GM18502 (cell line): ENCODE measurements around the gene SAMD4A.

ENCODE experiments used
- ATAC-seq: cut with Tn5 transposase; IDR thresholded peaks from one replicate; pipeline ENCODE4 v1.9.1; 2021; ENCODE audit warnings: mild to moderate bottlenecking; ENCODE audit not compliant: unreplicated experiment, poor library complexity

SAMD4A gene

DNA sequence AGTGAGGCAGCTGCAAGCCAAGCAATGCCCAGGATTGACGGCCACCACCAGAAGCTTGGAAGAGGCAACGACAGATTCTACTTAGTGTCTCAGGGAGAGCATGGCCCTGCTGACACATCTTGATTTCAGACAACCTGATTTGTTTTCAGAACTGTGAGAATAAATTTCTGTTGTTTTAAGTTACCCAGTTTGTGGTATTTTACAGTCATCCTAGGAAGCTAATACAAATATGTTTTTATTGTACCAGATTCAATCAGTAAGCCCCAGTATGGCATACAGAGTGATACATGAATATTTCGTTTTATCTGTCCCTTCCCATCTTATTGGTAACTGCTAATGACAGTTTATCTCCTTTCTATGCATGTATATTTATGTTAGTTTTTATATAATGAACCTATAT is 62.3 kb downstream of the SAMD4A start:
- ATAC-seq, result no peak

DNA sequence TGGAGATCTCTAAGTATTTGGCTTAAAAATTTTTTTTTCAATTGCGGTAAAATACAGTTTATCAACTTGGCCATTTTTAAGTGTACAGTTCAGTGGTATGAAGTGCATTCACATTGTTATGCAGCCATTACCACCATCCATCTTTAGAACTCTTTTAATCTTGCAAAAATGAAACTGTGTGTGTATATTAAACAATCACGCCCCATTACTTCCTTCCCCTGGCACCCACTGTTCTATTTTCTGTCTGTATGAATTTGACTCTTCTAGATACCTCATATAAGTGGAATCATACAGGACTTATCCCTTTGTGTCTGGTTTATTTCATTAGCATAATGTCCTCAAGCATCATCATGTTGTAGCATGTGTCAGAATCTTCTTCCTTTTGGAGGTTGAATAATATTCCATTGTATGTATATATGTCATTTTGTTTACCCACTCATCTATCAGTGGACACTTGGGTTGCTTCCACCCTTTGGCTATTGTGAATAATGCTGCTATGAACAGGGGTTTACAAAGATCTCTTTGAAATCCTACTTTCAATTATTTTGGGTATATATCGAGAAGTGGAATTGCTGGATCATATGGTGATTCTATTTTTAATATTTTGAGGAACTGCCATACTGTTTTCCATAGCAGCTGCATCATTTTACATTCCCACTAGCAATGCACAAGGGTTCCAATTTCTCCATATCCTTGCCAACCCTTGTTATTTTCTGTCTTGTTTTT is 62.9 kb downstream of the SAMD4A start:
- no peak for ATAC-seq

DNA sequence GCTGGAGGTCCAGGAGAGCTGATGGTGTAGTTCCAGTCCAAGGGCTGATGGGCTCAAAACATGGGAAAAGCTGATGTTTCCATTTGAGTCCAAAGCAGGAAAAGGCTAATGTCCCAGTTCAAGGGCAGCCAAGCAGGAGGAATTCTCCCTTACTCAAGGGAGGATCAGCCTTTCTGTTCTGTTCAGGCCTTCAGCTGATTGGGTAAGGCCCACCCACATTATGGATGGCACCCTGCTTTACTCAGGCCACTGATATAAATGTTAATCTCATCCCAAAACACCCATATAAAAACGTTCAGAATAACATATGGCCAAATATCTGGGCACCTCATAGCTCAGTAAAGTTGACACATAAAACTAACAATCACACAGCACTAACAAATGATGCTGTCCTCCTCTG is 64.1 kb downstream of the SAMD4A start:
- ATAC-seq, result no peak

DNA sequence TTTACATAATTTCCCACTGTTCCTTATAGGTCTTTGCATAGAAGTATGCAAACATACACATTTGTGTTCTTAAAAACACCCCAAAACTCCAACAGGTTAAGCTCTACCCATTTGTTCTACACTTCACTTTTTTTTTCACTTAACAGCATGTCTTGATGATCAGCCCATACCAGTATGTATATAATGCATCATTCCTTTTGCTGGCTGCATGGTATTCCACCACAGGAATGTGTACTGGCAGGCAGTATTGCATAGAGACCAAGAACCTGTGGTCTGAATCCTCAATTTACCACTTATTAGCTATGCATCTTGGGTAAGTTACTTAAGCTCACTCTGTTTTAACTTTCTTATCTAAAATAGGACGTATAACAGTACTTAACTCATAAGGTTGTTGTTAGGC is 65.5 kb downstream of the SAMD4A start:
- ATAC-seq, result no peak

DNA sequence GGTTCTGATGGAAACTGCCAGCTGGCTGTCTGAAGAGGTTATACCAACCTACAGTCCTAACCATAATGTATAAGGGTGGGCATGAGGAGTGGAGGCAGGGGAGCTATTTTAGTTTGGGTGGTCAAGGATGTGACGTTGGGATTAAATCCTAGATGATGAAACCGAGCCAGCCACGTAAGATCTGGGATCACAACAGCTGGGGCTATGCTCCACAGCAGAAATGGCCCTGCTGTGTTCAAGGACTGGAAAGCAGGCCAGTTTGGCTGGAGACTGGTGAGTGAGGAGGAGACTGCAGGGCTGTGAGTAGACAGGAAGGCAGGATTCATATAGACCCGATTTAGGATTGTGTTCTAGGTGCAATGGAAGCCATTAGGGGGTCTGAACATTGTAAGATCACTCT is 66.1 kb downstream of the SAMD4A start:
- no peak for ATAC-seq

DNA sequence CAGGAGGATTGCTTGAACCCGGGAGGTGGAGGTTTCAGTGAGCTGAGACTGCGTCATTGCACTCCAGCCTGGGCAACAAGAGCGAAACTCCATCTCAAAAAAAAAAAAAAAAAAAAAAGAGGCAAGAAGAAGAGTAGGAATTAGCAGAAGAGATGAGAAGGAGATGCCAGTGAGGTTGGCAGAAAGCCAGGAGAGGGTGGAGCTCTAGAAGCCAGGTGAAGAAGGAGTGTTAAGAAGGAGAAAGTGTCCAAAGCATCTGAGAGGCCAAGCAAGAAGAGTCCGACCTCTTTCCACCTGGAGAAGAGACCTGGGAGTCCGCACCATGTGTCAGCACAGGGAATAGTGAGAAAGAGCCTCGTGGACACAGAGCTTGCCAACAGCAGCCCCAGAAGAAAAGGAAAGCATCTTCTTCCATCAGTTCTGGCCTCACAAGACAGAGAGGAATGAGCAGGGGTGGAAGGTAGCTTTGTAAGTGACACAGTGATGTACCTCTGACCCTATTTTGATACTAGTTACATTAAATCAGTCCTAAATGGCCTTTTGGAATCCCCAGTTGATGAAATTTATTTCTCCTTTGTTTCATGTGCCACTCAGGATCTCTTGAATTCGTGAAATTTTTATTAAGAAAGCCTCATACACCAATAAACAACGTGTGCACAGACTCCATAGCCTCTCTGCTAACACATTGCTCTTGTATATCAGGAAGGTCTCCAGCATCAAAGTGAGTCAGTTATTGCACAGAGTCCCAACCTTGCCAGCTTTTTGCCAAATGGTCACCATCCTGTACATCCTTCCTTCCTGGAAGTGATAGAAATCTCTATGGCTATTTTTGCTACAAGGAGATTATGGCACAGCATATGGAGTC is 70.6 kb downstream of the SAMD4A start:
- ATAC-seq, result no peak

DNA sequence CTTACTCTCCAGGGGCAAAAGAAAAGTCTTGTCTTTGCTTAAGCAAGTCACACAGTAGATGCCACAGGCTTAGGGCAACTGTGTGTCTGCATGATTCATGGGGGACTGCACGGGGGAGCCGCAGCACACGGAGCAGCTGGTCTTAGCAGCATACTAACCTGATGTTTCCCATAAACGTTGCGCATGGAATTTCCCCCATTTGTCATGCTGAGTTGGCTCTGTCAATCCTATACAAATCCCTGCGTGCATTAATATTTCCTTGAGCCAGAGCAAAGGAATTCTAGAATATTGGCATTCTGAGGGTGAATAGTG is 71.2 kb downstream of the SAMD4A start:
- no peak for ATAC-seq

DNA sequence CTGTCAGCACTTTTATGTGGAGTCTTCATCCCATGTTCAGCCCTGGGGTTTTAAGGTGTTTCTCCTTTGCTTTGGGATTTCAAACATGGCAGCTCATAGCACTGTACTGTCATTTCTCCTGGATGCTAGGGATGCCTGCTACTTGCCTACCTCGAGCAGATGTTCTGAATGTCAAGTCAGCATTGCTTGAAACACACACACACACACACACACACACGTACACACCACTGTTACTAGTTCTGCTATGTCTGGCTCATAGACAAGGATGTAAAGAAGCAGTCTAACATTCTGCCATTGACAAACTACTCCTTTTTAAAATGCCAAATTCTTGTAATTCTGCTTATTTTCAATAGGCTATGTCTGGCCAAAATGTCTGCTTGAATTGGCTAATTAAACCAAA is 72.7 kb downstream of the SAMD4A start:
- no peak for ATAC-seq

DNA sequence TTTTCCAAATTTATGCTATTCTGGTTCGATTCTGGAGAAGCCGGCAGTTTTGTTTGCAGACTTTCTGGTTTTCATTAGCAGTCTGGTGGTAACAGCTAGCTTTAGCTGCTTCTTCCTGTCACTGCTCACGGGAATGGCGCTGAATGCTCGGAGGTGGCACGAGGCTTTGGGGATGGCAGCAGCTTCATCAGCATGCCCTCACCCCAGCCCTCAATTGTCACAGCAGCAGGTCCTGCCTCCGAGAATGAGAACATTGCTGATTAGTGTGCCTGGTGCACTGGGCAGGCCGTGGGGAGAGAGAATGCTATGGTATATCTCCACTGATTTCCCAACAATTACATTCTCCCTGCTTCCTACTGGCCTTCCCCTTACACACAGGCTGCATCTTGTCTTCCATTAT is 73.6 kb downstream of the SAMD4A start:
- no peak for ATAC-seq

DNA sequence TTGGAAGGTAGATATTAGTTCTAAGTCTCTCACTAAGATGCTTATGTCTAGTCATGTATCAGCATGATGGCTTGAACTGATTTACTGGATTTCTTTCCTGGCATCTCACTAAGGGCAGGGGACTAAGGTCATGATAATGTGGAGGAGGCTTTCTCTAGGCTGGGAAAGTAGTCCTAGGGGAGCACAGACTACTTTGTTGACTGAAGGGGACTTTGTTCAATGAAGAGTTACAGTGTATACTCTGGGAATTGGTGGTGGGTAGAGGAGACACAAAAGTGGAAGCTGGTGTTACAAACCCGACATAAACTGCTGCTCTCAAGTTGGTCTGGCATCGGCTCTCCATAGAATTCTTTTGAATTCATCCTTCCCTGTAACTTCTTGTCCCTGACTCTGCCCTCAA is 75.2 kb downstream of the SAMD4A start:
- ATAC-seq, result no peak

DNA sequence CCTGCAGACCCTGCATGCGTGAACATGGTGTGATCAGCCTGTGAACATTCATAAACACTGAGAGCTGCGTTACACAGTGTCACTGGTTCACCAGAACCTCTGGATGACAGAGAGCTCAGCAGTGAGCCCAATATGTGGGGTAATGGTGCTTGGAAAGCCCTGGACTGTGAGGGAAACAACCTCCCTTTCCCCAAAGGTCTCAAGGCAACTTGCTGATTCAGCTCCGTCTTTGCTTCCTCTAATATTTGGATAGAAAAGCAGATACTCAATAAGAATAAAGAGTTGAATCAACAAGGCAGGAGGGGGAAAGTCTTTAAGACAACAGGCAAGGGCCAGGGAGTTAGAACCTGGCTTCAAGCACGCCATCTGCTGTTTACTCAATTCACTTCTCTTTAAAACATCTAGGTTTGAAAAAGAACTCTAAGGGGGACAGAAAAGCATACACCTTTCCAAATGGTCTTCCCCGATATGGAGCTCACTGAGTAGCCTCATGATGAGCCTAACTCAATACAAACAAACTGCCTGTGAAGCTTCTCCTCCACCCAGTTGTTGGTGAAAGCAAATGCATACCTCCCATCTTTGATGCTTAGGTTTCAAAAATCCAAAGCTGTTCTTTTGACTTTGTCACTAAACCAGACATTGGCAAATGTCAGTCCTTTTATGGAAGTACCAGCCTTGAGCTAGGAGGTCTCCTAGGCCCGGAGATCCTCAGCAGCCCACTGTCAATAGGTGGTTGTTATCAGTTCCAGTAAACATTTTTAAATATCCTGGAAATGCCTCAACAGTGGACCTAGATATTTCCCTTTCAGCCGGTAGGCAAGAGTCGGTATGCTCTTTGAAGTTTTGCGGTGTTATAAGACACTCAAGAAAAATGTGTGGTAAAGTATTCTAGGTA is 76.1 kb downstream of the SAMD4A start:
- ATAC-seq, result no peak

DNA sequence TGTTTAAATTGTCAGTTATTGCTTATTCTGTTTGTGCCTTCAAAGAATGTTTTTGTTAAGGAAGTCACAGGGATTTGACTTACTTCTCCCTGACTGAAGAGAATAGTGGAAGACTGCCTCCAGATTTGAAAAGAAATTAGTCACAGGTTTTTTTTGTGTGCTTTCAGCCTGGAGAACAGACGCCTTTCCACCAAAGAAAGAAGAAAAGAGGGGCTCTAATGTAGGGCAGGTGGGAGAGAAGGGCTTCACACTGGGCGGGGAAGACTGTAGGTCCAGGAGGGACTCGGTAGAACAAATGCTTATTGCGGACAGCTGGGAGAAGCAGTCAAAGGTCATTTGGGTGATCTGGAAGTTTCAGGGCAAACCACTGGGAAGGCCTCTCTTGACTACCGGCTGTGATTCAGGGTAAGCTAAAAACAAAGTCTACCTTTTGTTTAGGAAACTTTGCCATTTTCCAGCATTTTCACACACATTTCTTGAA is 76.8 kb downstream of the SAMD4A start:
- ATAC-seq, result no peak

DNA sequence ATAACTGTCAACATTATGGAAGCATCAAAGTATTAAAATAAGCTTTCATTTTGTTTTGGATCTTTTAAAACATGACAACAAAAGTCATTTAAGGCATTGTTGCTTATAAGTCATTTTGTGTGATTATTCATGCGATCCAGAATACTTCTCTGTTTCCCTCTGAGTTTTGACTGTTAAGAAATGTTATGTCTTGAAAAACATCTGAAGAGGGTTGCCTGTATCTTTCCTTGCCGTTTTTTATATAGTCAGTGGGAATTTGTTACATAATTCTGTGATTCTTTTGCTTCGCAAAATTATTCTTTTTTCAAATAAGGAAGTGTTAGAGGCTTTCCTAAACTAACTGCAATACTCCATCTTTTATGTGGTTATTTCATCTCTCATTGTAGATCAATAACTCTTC is 78.7 kb downstream of the SAMD4A start:
- ATAC-seq, result no peak

DNA sequence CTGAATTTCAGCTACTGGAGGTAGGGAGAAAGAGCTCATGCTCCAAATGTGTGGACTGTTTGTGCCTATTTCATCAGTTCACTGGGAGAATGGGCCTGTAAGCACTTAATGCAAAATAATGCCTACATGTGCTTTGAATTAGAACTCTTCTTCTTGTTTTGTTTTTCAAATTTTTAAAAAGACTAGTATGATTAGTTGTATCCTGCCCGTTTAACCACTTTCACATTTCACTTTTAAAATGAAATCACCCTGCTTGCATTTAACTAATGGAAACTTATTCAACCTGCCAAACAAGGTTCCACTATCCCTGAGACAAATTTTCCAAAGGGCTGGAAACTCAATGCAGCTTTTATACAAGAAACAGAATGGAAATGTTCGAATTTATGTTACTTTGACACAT is 79.7 kb downstream of the SAMD4A start:
- ATAC-seq, result no peak

DNA sequence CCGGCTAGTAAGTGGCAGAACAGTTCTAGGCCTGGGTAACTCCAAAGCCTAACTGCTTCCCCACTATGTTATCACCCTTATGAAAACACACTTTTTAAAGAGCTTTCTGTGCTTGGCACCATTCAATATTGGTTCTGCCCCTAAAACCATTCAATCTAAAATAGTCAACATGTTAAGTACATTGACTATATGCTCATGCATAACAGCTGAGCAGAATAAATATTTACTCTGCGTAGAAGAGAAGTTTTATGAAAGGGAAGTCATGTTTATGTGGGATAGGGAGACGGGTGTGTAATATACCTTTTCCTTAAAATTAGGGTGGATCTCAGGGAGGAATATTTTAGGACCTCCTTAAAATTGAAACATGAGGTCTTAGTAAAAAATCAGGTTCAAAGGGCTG is 80.5 kb downstream of the SAMD4A start:
- ATAC-seq, result no peak

DNA sequence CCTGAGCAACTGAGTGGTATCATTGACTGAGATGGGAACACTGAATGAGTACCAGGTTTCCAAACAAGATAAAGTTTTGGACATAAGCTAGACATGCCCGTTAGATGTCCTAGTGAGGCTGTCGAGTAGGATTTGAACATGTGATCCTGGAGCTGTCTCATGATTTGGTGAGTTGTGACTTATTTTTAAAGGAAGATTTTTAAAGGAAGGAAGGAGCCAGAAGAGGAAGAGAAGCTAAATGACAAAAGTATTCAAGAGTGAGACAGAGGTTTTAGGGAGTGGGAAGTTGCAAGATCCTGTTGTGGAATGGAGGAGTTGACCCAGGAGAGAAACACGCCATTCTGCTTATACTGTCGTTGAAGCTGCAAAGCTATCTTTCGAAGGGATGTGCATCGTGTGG is 82.1 kb downstream of the SAMD4A start:
- ATAC-seq, result no peak

DNA sequence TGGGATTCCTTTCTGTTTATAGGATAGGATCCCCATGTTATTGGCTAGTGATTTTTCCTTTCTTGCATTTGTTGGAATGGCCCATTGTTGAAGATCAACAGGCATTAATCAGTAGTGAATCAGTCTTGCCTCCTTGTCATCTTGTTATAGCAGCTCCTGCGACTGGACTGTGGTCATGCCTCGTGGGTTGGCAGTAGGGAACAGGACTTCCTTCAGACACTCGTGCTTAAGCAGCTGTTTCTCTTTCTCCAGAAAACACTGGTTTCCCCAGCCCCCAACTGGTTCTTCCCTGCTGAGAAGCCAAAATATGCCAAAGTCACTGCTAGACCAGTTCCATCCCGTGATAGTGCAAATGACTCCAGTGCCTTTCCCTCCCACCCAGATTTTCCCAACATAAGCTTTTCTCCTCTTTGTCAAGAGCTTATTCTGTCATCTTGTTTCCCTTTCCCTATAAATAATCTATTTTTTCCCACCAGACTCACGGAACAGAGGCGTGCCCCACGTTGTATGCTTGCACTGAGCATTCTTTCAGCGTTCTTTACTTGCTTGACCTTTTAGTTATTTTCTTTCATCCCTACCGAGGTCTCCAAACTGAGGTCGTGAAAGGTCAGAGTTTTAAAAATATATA is 83.5 kb downstream of the SAMD4A start:
- ATAC-seq, result no peak

DNA sequence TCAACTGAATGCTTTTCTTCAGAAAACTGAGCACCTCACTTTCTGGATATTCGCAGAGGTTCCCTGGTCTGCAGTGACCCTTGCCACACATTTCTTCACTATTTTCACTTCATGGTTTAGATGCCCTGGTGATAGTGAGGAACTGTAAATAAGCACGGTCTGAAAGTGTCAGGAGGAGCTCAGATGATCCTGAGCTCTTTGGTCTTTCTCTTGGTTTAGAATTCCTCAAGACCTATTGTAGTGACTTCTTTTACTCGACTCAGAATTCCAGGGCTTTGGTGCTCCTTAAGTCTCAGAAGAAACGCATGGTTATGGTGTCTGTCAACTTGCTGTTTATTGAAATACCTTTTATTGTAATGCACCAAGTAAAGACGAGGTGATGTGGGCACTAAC is 84.0 kb downstream of the SAMD4A start:
- no peak for ATAC-seq

DNA sequence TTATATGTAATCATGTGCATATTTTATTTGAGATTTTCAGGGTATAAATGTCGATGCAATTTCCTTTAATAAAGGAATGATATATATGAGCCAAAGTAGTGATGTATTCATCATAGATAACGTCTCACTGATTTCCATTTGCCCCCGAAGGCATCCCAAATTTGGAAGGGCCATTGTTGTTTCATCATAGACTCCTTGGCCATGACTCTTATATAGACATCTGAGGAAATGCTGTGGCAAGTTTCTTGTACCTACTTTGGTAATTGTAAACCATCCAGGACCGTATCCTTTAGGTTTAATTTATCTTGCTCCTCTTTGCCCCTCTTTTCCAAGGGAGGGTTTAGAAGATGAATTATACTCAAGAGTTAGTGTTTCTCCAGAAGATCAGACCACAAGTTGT is 84.7 kb downstream of the SAMD4A start:
- no peak for ATAC-seq

DNA sequence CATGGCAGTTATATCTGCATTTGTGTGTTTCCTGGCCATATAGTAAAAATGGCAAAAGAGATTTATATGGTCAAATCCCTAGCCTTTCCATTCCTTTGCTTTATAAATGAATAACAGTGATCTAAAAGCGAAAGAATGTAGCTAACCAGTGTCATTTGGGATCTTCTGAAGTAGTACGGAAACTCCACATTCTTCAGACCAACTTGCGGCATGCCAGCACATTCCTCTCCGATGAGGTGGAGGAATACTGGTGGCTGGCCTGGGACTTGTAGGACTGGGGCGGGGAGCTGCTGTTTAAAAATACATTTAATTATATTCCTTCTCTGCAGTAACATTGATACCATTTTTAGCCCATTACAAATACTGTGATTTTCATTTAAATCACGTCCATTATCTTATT is 85.3 kb downstream of the SAMD4A start:
- ATAC-seq, result no peak
